H7 (cell line): ENCODE measurements around the gene ZNF549. TPM values are rescaled to one million over a fixed set of nuclear protein-coding genes. Genes with fewer than 3 reads are reported as not detected.
A peak's percentile ranks its signal among the peaks of the same experiment; 100 is the strongest.

Source experiments
- DNase-seq: peaks from one replicate; pipeline ENCODE4 v3.0.0; 2012
- H3K27me3 ChIP-seq: 2 replicates; pipeline ENCODE4 v1.6.0; 2011; ENCODE audit warnings: mild to moderate bottlenecking, low read length; ENCODE audit not compliant: control insufficient read depth, insufficient read depth
- H3K36me3 ChIP-seq: replicated peaks from 2 replicates; pipeline ENCODE4 v1.5.1; 2011; ENCODE audit warnings: low read length; ENCODE audit not compliant: control insufficient read depth, insufficient read depth
- H3K4me3 ChIP-seq: 2 replicates; pipeline ENCODE4 v1.5.1; 2011; ENCODE audit warnings: low read depth, mild to moderate bottlenecking, control low read depth, low read length, moderate library complexity; ENCODE audit not compliant: insufficient read depth
- total RNA-seq: library from RNA; depleted of rRNA; stranded (reverse); fragments of >200 nt; shearing (Covaris generic); gene quantifications from 2 replicates; pipeline ENCODE4 v1.2.3, GENCODE V29; 2014; rRNA removed

The ZNF549 gene
- total RNA-seq, 1 experiment from 2014 or later: 3.6 TPM

DNA sequence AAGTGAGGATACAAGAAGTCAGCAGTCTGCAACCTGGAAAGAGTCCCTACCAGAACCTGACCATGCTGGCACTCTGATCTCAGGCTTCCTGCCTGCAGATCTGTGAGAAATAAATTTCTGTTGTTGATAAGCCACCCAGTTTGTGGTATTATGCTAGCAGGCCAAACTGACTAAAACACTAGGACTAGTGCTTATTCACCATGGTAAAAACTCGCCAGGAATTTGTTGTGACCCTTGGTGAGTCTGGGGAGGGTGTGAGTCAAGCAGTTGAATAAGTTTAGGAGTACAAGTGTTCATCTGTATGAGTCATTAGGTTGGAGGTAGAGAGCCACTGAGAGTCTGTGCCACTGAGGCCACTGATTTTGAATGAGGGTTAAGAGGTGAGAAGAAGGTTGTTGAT, 60.4 kb downstream of the ZNF549 start:
- no peak for DNase-seq
- Histone ChIP-seq H3K4me3 (no peak overlapping the region), H3K36me3 (peaks cover 41% of the 10 kb centered on the region), H3K27me3 (peaks cover 3% of the 10 kb centered on the region; the same call in 1 of the 2 replicates)

DNA sequence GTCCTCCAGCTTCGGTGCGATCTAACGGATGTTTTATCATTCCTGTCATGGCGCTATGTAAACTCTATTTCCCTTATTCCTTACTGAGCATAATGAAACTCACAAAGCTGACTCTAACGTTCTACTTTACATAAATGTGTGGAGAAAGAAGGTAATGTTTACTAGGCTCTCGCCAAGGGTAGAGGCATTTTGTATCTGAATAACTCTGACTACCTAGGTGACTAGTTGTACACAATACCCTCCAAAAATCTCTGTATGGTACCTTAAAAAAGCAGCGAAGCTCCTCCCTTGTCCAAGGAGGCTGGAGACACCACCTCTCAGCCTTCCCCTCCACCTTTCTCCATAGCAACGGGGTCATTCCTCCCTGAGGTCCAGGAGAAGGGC, 72.2 kb downstream of the ZNF549 start:
- Histone ChIP-seq H3K36me3 (peaks cover under 1% of the 10 kb centered on the region; the same call in 1 of the 2 replicates), H3K4me3 (peak overlapping the region; percentile 88; the same call in 1 of the 2 replicates), H3K27me3 (no peaks in the 10 kb centered on the region)
- no peak for DNase-seq

DNA sequence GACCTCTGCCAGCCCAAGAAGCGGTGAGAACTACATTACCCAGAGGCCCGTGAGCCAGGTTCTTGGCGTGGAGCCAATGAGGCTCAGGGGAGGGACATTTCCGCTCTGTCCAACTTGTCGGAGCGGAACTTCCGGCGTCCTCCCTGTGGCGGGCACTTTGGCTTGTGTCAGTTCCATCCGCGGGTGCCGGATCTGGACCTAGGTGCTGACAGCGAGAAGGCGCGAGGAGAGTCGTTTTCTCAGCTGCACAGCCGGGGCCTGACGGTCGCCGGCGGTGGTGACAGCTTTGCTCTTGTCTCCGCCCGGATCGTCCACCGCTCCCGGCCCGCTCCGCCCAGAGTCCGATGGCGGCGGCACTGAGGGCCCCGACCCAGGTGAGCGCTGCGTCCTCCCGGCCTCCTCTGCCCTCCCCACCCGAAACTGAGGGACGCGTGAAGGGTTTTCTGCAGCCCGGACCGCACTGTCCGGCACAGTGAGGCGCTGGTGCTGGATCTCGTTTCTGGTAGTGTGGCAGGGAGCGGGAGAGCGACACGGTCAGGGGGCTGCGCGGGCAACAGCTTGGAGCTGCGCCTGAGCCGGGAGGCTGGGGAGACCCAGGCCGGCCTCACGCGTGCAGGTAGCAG, 72.7 kb downstream of the ZNF549 start, which contains the start of gene ZNF530:
TSS of gene ZNF530 (plus strand) at position 125 of the 623 bp plus-strand sequence. CDS start 4,461 bp downstream, outside the sequence.
- H3K4me3 ChIP-seq: peak within 1 kb of the TSS; percentile 88
- no peaks in the 10 kb centered on the region for H3K27me3 ChIP-seq
- peaks cover 1% of the 10 kb centered on the region; the same call in 1 of the 2 replicates for H3K36me3 ChIP-seq
- peak; percentile 92 for DNase-seq

DNA sequence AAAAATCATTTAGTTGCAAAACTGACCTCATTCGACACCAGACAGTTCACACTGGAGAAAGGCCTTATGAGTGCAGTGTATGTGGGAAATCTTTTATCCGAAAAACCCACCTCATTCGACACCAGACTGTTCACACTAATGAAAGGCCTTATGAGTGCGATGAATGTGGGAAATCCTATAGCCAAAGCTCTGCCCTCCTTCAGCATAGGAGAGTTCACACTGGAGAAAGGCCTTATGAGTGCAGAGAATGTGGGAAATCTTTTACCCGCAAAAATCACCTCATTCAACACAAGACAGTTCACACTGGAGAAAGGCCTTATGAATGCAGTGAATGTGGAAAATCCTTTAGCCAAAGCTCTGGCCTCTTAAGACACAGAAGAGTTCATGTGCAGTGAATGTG, 79.8 kb downstream of the ZNF549 start:
- Histone ChIP-seq H3K4me3 (no peak overlapping the region), H3K27me3 (no peaks in the 10 kb centered on the region), H3K36me3 (peaks cover 16% of the 10 kb centered on the region)
- DNase-seq: no peak

Other genes starting within 250 kb of the ZNF549 start
- gene ZNF460, start 246.9 kb upstream of the ZNF549 start, total RNA-seq: 23.7 and 29.7 TPM in 2 replicates
- 12.7 and 16.4 TPM in 2 replicates for gene ZNF543, start 206.9 kb upstream of the ZNF549 start, total RNA-seq
- gene ZNF304, start 176.1 kb upstream of the ZNF549 start, total RNA-seq: 10.6 and 12.5 TPM in 2 replicates
- gene TRAPPC2B, start 163.8 kb upstream of the ZNF549 start, total RNA-seq: 10.1 and 10.4 TPM in 2 replicates
- gene ZNF547, start 163.8 kb upstream of the ZNF549 start, total RNA-seq: 1.7 and 1.8 TPM in 2 replicates
- 9.1 and 17.1 TPM in 2 replicates for gene ZNF548, start 137.5 kb upstream of the ZNF549 start, total RNA-seq
- gene ZNF17, start 116.2 kb upstream of the ZNF549 start, total RNA-seq: 9.5 and 11.9 TPM in 2 replicates
- 15.1 and 18.1 TPM in 2 replicates for gene ZNF749, start 92.0 kb upstream of the ZNF549 start, total RNA-seq
- 0.15 TPM in 1 of 2 replicates, not detected in the other for gene VN1R1, start 70.2 kb upstream of the ZNF549 start, total RNA-seq
- 4.3 and 5.0 TPM in 2 replicates for gene ZNF772, start 49.8 kb upstream of the ZNF549 start, total RNA-seq
- 10.6 and 12.5 TPM in 2 replicates for gene ZNF419, start 39.6 kb upstream of the ZNF549 start, total RNA-seq
- gene ZNF773, start 27.4 kb upstream of the ZNF549 start, total RNA-seq: 7.2 and 9.3 TPM in 2 replicates
- gene ZNF550, start 32.5 kb downstream of the ZNF549 start, total RNA-seq: 5.7 and 9.7 TPM in 2 replicates
- 5.2 and 7.1 TPM in 2 replicates for gene ZNF416, start 51.6 kb downstream of the ZNF549 start, total RNA-seq
- 15.9 and 25.7 TPM in 2 replicates for gene ZIK1, start 56.8 kb downstream of the ZNF549 start, total RNA-seq
- 7.2 and 11.5 TPM in 2 replicates for gene ZNF530, start 72.5 kb downstream of the ZNF549 start, total RNA-seq
- 31.6 and 34.4 TPM in 2 replicates for gene ZNF134, start 86.9 kb downstream of the ZNF549 start, total RNA-seq
- 12.3 and 13.9 TPM in 2 replicates for gene ZNF211, start 105.8 kb downstream of the ZNF549 start, total RNA-seq
- not detected in 2 replicates for gene ZSCAN4, start 141.6 kb downstream of the ZNF549 start, total RNA-seq
- 19.9 and 28.2 TPM in 2 replicates for gene ZNF551, start 154.6 kb downstream of the ZNF549 start, total RNA-seq
- gene ZNF154, start 181.8 kb downstream of the ZNF549 start, total RNA-seq: 3.9 and 9.1 TPM in 2 replicates
- gene ZNF671, start 200.3 kb downstream of the ZNF549 start, total RNA-seq: 7.7 and 9.9 TPM in 2 replicates
- 20.4 and 21.5 TPM in 2 replicates for gene ZNF776, start 219.5 kb downstream of the ZNF549 start, total RNA-seq
- gene ZNF586, start 242.3 kb downstream of the ZNF549 start, total RNA-seq: 13.4 and 15.4 TPM in 2 replicates